Peyer's patch (tissue), 4 donors: ENCODE results near the gene PPP2R2D.

Source experiments
- POLR2A ChIP-seq, 2 donors: fragments of 450-650 bp; IDR thresholded peaks; one replicate each; pipeline ENCODE4 v1.5.1; 2017; ENCODE audit warnings: antibody characterized with exemption in 2 of 2, mild to moderate bottlenecking in 2 of 2, moderate library complexity in 2 of 2
- TF ChIP-seq, protein P1 (sequence below), 6 experiments: fragments of 450-650 bp in 4 of 6; fragments of 200-600 bp in 2 of 6; sonication (generic) in 1 of 6; IDR thresholded peaks; one replicate each; pipeline ENCODE4 v1.5.1; 2017 to 2019; ENCODE audit warnings: antibody characterized with exemption in 6 of 6, mild to moderate bottlenecking in 3 of 6, moderate library complexity in 1 of 6

GRCh38 chr10:131933696-131934086 lies 32.9 kb downstream of the PPP2R2D start:
- TF ChIP-seq, protein P1, sequence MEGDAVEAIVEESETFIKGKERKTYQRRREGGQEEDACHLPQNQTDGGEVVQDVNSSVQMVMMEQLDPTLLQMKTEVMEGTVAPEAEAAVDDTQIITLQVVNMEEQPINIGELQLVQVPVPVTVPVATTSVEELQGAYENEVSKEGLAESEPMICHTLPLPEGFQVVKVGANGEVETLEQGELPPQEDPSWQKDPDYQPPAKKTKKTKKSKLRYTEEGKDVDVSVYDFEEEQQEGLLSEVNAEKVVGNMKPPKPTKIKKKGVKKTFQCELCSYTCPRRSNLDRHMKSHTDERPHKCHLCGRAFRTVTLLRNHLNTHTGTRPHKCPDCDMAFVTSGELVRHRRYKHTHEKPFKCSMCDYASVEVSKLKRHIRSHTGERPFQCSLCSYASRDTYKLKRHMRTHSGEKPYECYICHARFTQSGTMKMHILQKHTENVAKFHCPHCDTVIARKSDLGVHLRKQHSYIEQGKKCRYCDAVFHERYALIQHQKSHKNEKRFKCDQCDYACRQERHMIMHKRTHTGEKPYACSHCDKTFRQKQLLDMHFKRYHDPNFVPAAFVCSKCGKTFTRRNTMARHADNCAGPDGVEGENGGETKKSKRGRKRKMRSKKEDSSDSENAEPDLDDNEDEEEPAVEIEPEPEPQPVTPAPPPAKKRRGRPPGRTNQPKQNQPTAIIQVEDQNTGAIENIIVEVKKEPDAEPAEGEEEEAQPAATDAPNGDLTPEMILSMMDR (IDR thresholded peaks at IDR 0.05) = no peak
- no peak for TF ChIP-seq POLR2A (IDR thresholded peaks at IDR 0.05)
